Fibroblast of the aortic adventitia (primary cell): Measurements from ENCODE around the gene TMEM72. TPM values are rescaled to one million over a fixed set of nuclear protein-coding genes. Genes with fewer than 3 reads are reported as not detected.
A peak's percentile ranks its signal among the peaks of the same experiment; 100 is the strongest.

Experiments
- DNase-seq: peaks from one replicate; pipeline ENCODE4 v3.0.0-alpha.2; 2010; ENCODE audit warnings: low read depth
- H3K4me3 ChIP-seq: 2 replicates; pipeline ENCODE4 v1.5.1; 2011; ENCODE audit warnings: low read depth, mild to moderate bottlenecking, control low read depth, low read length, moderate library complexity
- CTCF ChIP-seq: IDR thresholded peaks from 2 replicates; pipeline ENCODE4 v1.5.1; 2011; ENCODE audit warnings: mild to moderate bottlenecking, low read length, control low read depth, inconsistent platforms; ENCODE audit not compliant: insufficient read depth
- total RNA-seq: library from RNA; depleted of rRNA; stranded (reverse); fragments of >200 nt; gene quantifications from 2 replicates; pipeline ENCODE4 v1.2.3, GENCODE V29; 2012; ENCODE audit warnings: low replicate concordance

TMEM72 gene
- total RNA-seq, 1 donor = not detected

DNA sequence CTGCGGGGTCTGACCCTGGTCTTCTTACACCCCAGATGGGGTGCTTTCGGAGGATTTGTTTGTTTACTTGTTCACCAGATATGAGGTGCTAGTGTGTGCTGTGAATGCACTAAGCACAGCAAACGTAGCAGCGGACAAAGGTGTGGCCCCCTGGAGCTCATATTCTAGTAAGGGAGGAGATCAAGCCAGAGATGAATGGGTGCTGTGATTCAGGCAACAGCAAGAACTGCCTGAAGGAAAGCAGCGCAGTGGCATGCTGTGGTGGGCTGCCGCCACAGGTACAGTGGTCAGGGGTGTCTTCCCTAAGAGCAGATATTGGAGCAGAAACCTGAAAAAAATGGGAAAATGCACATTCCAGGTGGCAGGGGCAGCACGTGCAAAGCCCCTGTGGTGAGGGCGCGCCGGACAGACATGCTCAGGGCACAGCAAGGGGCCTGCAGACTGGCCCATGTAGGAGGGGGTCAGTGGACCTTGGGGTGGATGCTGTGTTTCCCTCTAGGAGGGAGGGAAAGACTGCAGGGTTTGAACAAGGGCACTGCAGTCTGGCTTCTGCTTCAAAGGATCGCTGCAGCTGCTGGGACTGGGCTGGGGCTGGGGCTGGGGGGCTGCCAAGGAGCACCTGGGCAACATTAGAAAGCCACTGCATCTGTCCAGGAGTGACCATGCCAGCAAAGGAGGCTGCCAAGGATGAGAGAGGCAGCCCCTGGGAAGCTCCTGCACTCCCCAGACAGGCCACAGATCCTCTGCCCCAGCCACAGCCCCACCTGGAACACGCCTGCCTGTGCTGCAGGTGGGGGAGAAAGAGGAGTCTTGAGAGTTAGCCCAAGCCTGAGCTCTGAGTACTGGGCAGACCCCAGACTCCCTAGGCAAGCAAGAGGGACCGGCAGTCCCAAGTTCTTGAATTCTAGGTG lies 68.4 kb downstream of the TMEM72 start:
- H3K4me3 ChIP-seq = no peak overlapping the region
- TF ChIP-seq CTCF = no peak

DNA sequence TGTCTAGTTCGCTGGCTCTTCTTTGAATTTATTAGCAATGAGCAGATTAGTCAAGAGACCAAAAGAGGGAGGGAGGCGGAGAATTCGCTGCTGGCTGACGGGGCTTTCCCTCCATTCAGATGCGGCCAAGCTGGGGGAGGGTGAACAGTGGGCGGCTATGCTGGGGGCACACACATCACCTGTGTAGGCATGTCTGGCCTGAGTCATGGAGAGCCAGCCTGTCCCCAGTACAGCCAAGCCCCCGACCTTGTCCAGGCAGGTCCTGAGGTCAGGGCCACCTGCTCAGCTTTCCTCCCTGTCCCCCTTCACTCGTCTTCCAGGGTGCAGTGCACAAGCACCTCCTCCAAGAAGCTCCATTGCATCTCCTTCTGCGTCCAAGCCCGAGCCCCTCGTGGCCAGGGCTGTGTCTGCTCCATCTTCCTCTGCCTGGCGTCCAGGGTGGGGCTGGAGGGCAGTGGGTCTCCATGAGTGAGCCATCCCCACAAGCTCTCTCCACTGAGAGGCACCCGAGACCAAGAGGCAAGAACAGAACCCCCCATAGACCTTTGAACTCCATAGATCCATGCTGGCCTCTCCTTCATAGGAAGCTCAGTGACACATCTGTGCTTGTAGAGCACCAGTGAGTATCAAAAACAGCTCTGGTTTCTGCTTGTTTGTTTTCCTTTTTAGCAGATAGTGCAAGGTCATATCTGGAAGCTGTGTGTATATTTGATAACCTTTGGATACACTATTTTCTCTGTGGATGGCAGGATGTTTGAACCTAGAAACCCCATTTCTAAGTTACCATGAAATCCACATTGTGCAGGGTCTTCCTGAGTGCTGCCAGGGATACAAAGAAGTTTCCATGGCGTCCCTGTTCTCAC lies 69.4 kb downstream of the TMEM72 start:
- no peak for TF ChIP-seq CTCF
- no peak for DNase-seq
- H3K4me3 ChIP-seq = no peak overlapping the region

More for the DNA sequence above, 68.4 kb downstream of the TMEM72 start:
- DNase-seq = no peak

DNA sequence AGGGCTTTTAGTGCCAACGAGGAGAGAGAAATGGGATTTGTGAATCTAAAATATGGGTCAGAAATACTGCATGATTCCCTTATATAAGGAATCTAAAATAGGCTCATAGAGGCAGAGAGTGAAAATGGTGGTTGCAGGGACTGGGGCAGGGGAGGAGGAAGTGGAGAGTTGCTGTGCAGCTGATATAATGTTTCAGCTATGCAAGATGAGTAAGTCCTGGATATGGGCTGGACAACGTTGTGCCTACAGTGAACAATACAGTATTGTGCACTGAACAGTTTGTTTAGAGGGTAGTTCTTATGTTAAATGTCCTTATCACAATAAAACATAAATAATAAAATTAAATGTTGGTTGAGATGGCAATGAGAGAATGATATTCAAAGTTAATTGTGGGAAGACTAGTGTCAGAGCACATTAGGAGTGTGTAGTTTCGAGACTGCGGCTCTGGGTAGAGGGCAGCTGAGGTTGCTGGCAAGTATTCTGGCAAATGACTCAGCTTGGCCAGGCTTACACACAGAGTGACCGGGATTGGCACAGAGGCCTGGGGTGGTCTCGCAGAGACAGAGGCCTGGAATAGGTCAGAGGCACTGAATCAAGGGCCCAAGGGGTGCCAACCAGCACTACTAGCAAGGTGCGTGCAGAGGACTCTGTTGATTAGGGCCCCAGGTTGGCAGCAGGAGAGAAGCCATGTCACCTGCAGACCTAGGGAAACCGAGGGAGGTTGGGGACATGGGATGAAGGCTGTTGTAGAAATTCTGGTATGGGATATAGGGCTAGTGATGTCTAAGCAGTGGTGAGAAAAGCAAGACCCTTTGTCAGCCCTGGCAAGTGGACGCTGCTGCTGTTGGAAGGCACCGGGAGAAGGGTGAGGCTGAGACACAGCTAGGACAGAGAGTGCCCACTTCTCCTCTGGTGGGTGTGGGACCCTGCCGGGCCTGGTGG lies 70.3 kb downstream of the TMEM72 start:
- no peak overlapping the region for H3K4me3 ChIP-seq

DNA sequence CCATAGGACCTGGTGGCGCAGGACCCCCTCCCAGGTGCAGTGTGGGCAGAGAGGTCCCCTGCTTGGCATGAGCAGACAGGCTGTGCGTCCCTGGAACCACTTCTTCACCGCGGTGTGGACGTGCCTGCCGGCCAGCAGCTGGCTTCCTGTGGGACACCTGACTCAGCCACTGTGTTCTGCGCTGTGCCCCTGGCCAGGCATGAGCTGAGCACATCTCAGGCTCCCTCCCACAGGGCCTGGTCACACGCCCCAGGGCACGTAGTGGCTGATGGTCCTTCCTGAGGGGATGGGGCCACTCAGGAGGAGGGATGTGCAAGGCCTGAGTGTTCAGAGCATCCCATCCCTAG lies 71.0 kb downstream of the TMEM72 start:
- no peak for TF ChIP-seq CTCF
- H3K4me3 ChIP-seq = no peak overlapping the region
- no peak for DNase-seq

More for the DNA sequence above, 70.3 kb downstream of the TMEM72 start:
- DNase-seq = peak; percentile 90
- no peak for TF ChIP-seq CTCF

DNA sequence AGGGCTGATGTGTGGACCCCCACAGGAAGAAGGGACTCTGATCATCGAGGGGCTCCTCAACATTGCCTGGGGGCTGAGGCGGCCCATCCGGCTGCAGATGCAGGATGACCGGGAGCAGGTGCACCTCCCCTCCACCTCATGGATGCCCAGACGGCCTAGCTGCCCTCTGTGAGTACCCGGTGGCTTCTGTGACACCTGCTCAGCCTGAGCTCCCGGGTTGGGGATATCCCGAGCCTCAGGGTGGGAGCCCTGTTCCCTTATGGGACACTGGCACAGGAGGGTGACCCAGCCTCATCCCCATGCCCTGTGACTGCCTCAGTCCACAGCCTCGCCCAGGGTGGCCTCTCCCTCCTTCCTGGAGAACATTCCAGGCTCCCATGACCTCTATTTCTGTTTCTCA lies 71.4 kb downstream of the TMEM72 start:
- TF ChIP-seq CTCF = no peak
- no peak overlapping the region for H3K4me3 ChIP-seq
- no peak for DNase-seq
